VCaP (cell line): ENCODE measurements around the gene CCDC14.

Experiments
- H3K27ac ChIP-seq: fragments of 450-650 bp; 2 replicates; pipeline ENCODE4 v1.5.1; 2017
- TF ChIP-seq, protein P1 (sequence below): fragments of 450-650 bp; conservative IDR thresholded peaks from 2 replicates; pipeline ENCODE4 v1.5.1; 2017; ENCODE audit warnings: mild to moderate bottlenecking, moderate library complexity

CCDC14 gene

DNA sequence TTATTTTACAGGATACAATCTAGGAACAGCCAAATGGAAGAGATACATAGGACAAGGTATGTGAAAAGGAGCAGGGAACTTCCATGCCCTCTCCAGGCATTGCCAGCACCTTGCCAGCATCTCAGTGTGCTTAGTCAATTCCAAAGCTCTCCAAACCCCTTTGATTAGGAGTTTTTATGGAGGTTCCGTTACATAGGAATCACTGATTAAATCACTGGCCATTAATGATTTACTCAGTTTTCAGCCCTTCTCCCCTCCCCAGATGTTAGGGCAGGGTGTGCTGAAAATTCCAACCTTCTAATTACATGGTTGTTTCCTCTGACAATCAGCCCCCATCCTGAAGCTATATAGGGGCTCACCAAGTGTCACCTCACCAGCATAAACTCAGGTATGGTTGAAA, 88.4 kb downstream of the CCDC14 start:
- TF ChIP-seq, protein P1, sequence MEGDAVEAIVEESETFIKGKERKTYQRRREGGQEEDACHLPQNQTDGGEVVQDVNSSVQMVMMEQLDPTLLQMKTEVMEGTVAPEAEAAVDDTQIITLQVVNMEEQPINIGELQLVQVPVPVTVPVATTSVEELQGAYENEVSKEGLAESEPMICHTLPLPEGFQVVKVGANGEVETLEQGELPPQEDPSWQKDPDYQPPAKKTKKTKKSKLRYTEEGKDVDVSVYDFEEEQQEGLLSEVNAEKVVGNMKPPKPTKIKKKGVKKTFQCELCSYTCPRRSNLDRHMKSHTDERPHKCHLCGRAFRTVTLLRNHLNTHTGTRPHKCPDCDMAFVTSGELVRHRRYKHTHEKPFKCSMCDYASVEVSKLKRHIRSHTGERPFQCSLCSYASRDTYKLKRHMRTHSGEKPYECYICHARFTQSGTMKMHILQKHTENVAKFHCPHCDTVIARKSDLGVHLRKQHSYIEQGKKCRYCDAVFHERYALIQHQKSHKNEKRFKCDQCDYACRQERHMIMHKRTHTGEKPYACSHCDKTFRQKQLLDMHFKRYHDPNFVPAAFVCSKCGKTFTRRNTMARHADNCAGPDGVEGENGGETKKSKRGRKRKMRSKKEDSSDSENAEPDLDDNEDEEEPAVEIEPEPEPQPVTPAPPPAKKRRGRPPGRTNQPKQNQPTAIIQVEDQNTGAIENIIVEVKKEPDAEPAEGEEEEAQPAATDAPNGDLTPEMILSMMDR: no peak
- H3K27ac ChIP-seq: no peak overlapping the region

DNA sequence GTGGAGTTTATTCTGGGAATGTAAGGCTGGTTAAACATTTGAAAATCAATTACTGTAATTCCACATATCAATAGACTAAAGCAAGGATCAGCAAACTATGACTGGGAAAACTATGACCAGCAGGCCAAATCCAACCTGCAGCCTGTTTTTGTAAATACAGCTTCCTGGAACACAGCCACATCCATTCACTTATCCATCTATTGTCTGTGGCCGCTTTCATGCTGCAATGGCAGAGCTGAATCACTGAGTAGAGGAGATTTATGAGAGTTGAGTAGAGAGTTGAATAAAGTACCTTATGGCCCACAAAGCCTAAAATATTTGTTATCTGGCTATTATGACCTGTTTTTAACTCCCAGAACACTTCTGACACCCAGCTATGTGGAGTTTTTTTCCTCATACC, 89.1 kb downstream of the CCDC14 start:
- no peak overlapping the region for H3K27ac ChIP-seq
- TF ChIP-seq, protein P1: no peak

DNA sequence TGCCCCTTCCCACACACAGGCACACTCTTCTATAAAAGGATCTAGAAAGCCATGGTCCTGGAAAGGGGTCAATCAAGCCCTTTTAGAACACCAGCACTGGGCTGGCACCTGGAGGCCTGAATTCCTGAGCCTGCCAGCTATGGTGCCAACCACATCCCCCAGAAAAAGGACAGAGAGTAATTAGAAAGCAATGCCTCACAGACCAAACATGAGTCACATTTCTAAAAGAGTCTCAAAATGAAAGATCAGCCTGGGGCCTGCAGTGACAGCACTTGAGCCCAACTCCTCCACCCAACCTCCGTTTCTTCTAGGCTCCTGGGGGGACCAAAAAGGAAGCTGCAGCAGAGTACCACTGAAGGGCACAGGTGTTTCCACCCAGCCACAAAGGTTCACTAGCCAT, 91.0 kb downstream of the CCDC14 start:
- no peak overlapping the region for H3K27ac ChIP-seq
- TF ChIP-seq, protein P1: no peak

DNA sequence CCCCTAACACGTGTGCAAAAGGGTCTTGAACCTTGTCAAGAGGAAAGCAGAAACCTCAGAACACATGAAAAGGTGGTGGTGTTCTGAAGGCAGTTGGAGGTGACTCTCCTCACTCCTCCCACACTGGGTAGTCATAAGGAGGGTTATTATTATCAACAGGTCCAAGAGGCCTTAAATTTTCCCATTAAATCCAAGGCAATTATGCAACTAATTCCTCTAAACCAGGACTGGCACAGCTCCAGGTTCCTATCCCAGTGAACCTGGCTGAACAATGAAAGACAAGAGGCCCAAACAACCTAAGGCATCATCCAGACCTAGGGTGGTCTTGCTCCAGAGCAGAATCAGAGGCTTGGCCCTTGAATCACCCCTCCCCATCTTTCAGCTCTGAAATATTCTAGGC, 91.9 kb downstream of the CCDC14 start:
- H3K27ac ChIP-seq: no peak overlapping the region
- TF ChIP-seq, protein P1: no peak

DNA sequence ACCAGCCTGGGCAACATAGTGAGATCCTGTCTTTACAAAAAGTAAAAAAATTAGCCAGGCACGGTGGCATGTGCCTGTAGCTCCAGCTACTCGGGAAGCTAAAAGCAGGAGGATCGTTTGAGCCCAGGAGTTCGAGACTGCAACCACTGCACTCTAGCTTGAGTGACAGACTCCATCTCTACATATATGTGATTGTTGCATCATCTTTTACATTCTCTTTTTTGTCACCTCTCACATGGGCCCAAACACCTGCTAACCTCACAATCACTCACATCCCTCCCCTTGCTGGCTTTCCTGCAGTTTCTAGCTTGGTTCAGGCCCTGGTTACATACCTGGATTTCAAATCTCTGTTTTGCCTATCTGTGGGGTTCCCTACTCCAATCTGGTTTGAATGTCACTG, 96.3 kb downstream of the CCDC14 start:
- H3K27ac ChIP-seq: no peak overlapping the region
- TF ChIP-seq, protein P1: no peak
